ENCODE measurements around the gene VSIG10. TPM values are rescaled to one million over a fixed set of nuclear protein-coding genes. Genes with fewer than 3 reads are reported as not detected.

VSIG10 gene
- total RNA-seq, 4 donors from 2014 or later = 27.6 to 59.9 (median 39.4) TPM

DNA sequence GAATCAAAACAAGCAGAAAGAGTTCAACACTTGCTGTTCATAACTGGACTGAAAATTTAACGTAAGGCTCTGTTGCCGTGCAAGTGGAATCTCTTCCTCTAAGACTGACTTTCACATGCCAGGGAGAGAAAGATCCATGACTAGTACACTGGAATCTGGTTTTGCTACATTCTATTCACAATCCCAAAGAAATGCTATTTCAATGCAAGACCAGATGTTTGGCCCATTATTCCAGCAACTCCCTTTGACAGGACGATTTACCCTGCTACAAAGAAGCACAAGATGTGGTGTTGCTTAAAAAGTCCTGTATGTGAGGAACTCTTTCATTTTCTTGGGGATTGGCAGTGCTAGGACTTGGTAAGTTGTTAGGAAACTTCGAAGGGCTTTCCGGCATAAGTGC is 69.9 kb downstream of the VSIG10 start:
- Histone ChIP-seq H3K4me1 (no peaks in the 10 kb centered on the region), H3K27me3 (no peaks in the 10 kb centered on the region), H3K36me3 (no peaks in the 10 kb centered on the region), H3K27ac (no peak overlapping the region), H3K9me3 (no peaks in the 10 kb centered on the region), H3K4me3 (no peak overlapping the region)
- intact Hi-C loops (cut with DNase I; ENCODE audit: low total_unique reads) = no loop called here
- TF ChIP-seq POLR2A (IDR thresholded peaks at IDR 0.05) = no peak
- TF ChIP-seq, protein P1, sequence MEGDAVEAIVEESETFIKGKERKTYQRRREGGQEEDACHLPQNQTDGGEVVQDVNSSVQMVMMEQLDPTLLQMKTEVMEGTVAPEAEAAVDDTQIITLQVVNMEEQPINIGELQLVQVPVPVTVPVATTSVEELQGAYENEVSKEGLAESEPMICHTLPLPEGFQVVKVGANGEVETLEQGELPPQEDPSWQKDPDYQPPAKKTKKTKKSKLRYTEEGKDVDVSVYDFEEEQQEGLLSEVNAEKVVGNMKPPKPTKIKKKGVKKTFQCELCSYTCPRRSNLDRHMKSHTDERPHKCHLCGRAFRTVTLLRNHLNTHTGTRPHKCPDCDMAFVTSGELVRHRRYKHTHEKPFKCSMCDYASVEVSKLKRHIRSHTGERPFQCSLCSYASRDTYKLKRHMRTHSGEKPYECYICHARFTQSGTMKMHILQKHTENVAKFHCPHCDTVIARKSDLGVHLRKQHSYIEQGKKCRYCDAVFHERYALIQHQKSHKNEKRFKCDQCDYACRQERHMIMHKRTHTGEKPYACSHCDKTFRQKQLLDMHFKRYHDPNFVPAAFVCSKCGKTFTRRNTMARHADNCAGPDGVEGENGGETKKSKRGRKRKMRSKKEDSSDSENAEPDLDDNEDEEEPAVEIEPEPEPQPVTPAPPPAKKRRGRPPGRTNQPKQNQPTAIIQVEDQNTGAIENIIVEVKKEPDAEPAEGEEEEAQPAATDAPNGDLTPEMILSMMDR (IDR thresholded peaks at IDR 0.05) = no peak
- no peak for DNase-seq

DNA sequence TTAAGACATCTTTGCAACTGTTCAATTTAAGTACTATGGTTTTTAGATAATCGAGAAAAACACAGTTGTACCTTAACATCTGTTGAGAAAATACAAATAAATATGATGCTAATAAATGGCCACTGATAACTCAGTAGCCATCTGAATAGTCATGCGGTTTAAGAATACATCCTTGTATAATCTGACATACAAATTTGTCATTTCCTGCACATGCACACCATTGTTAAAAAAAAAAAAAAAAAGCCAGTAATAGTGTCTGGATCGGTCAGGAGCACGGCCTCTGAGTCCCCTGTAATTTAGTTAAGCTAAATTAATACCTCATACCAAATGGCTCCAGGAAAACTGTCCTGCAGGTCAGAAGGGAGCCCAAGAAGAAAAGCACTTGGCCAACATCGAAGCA is 70.5 kb downstream of the VSIG10 start:
- DNase-seq = no peak
- Histone ChIP-seq H3K36me3 (no peaks in the 10 kb centered on the region), H3K27me3 (no peaks in the 10 kb centered on the region), H3K4me3 (no peak overlapping the region), H3K27ac (no peak overlapping the region), H3K4me1 (no peaks in the 10 kb centered on the region), H3K9me3 (no peaks in the 10 kb centered on the region)
- TF ChIP-seq, protein P1 (IDR thresholded peaks at IDR 0.05) = no peak
- intact Hi-C loops (cut with DNase I; ENCODE audit: low total_unique reads) = no loop called here

DNA sequence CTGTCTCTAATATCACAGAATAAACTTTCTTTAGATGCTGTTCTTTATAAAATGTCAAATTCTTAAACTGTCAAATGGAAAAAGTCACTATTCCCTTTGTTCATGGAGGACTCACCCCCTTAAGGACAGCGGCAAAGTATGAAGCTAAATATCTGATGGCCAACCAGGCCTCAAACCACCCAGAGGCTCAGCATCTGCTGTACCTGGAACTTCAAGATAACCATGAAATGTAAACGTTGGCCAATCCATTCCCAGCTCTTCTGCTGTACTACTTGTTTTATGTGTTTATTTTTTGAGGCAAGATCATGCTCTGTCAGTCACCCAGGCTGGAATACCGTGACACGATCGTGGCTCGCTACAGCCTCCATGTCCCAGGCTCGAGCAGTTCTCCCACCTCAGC is 71.6 kb downstream of the VSIG10 start:
- Histone ChIP-seq H3K27me3 (no peaks in the 10 kb centered on the region), H3K4me3 (no peak overlapping the region), H3K27ac (no peak overlapping the region), H3K36me3 (no peaks in the 10 kb centered on the region), H3K9me3 (no peaks in the 10 kb centered on the region), H3K4me1 (no peaks in the 10 kb centered on the region)
- no peak for TF ChIP-seq POLR2A (IDR thresholded peaks at IDR 0.05)
- TF ChIP-seq, protein P1 (IDR thresholded peaks at IDR 0.05) = no peak
- intact Hi-C loops (cut with DNase I; ENCODE audit: low total_unique reads) = no loop called here
- no peak for DNase-seq

DNA sequence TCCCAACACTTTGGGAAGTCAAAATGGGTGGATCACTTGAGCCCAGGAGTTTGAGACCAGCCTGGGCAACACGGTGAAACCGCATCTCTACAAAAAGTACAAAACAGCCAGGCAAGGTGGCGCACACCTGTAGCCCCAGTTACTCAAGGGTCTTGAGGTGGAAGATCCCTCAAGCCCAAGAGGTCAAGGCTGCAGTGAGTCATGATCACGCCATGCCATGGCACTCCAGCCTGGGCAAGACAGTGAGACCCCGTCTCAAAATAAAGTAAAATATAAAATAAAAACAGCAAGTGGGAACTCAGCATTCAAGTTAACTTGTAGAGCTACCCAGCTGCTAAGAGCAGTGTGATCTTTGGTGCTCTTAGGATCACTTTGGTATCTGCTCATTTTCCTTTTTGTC is 74.6 kb downstream of the VSIG10 start:
- no peak for DNase-seq
- Histone ChIP-seq H3K4me1 (no peaks in the 10 kb centered on the region), H3K27ac (no peak overlapping the region), H3K4me3 (no peak overlapping the region), H3K36me3 (no peaks in the 10 kb centered on the region), H3K9me3 (no peaks in the 10 kb centered on the region), H3K27me3 (no peaks in the 10 kb centered on the region)
- TF ChIP-seq, protein P1 (IDR thresholded peaks at IDR 0.05) = no peak
- intact Hi-C loops (cut with DNase I; ENCODE audit: low total_unique reads) = no loop called here

DNA sequence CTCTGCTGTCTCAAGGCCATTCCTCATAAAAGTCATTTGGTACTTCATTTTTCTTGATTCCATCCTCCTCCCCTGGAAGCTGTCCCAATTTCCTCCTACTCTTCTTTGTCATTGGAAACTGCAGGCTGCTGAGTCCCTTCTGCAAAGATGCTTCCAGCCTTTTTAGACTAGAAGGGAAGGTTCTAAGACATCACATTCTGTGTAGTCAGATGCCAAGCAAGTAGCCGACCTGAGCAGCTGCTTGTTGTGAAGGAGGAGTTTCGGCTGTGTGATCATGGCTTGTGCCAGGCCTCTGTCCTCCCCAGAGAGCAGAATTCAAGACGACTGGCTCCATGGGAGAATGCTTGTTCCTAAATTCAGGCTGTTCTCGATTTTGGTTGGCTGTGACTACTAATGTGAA is 78.6 kb downstream of the VSIG10 start:
- TF ChIP-seq POLR2A (IDR thresholded peaks at IDR 0.05) = no peak
- TF ChIP-seq, protein P1 (IDR thresholded peaks at IDR 0.05) = no peak
- Histone ChIP-seq H3K27ac (no peak overlapping the region), H3K36me3 (no peaks in the 10 kb centered on the region), H3K4me3 (no peak overlapping the region), H3K4me1 (no peaks in the 10 kb centered on the region), H3K9me3 (no peaks in the 10 kb centered on the region), H3K27me3 (no peaks in the 10 kb centered on the region)
- intact Hi-C loops (cut with DNase I; ENCODE audit: low total_unique reads) = no loop called here
- DNase-seq = no peak
